Measurements from ENCODE around the gene CDH4. TPM values are rescaled to one million over a fixed set of nuclear protein-coding genes. Genes with fewer than 3 reads are reported as not detected.

The CDH4 gene
- total RNA-seq, 2 experiments from 2014 or later: 0.10 to 0.21 TPM

GRCh38 chr20:61877776-61878477, 625.9 kb downstream of the CDH4 start:
- Mint-ChIP-seq H3K4me1 (ENCODE audit: low read depth) (no peaks in the 10 kb centered on the region), H3K4me3 (no peak overlapping the region), H3K36me3 (no peaks in the 10 kb centered on the region), H3K27me3 (peaks cover 2% of the 10 kb centered on the region), H3K9me3 (no peaks in the 10 kb centered on the region), H3K27ac (no peak overlapping the region)
- ChIA-PET POLR2A (no interaction called here), CTCF (interaction anchor here (1.6 kb wide), 1 partner anchor 9 kb away, joined by 5 read pairs; no protein-coding TSS in a partner anchor)
- intact Hi-C loops (cut with micrococcal nuclease): no loop called here
- no peak for DNase-seq

DNA sequence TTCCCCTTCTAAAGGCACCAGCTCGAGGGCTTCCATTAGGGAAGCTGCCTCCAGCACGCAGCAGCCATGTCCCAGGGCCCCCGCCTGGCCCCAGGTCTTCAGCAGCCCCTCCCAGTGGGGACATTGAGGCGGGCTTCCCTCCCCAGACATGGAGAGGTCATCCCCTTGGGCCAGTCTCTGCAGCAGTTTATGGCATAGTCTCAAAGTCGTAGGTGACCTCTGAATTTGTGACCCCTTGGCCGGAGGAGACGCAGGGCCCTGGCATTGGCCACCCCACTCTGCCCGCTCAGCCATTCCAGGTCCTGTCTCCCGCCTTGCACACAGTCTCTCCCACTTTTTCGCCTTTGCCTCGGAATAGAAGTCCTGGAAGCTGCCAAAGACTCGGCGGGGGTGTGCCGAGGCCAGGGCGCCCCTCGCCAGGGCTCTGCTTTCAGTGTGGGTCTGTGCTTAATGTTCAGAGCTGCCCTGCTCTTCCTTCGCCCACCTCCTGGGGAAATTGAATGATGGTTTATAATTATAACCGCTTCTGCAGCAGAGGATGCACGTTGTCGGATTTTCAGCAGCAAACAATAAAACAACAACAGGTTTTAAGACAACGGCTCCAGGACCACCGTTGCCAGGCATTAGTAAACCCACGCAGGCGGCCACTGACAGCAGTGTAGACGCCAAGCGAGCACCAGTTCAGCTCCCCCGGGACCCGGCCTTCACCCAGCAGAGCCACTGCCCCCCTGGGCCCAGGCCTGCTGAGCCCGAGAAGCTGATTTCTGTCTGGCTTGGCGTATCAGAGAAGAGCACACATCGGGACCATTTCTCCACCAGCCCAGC, 626.6 kb downstream of the CDH4 start:
- POLR2A ChIA-PET: no interaction called here
- H3K27me3 Mint-ChIP-seq: peaks cover 7% of the 10 kb centered on the region
- H3K36me3 Mint-ChIP-seq: no peaks in the 10 kb centered on the region
- DNase-seq: no peak
- H3K27ac Mint-ChIP-seq: no peak overlapping the region
- H3K4me3 Mint-ChIP-seq: no peak overlapping the region
- CTCF ChIA-PET: no interaction called here
- no peaks in the 10 kb centered on the region for H3K4me1 Mint-ChIP-seq (ENCODE audit: low read depth)
- H3K9me3 Mint-ChIP-seq: no peaks in the 10 kb centered on the region
- intact Hi-C loops (cut with micrococcal nuclease): no loop called here

GRCh38 chr20:61879303-61879620, 627.2 kb downstream of the CDH4 start:
- peaks cover 8% of the 10 kb centered on the region for H3K27me3 Mint-ChIP-seq
- POLR2A ChIA-PET: no interaction called here
- H3K9me3 Mint-ChIP-seq: no peaks in the 10 kb centered on the region
- no peak overlapping the region for H3K27ac Mint-ChIP-seq
- intact Hi-C loops (cut with micrococcal nuclease): no loop called here
- no peaks in the 10 kb centered on the region for H3K36me3 Mint-ChIP-seq
- H3K4me1 Mint-ChIP-seq (ENCODE audit: low read depth): no peaks in the 10 kb centered on the region
- no peak overlapping the region for H3K4me3 Mint-ChIP-seq
- DNase-seq: no peak
- CTCF ChIA-PET: no interaction called here

DNA sequence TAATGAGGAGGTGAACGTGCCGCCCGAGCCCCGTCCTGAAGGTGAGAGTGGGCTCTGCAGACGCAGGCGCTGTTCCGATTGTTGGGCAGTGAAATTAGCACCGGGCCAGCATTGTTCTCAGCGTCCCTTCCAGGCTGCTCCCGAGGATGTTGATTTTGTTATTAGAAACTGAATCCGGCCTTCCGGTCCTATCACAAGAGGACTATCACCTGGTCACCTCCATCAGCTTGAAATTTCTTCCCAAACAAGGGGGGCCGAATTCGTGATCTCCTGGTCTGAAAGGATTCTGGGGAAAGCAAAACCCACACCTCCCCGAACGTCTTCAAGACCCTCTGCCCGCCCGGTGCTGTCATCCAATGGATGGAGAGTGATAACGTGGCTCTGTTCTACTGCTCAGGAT, 627.6 kb downstream of the CDH4 start:
- H3K36me3 Mint-ChIP-seq: no peaks in the 10 kb centered on the region
- no peaks in the 10 kb centered on the region for H3K4me1 Mint-ChIP-seq (ENCODE audit: low read depth)
- peaks cover 8% of the 10 kb centered on the region for H3K27me3 Mint-ChIP-seq
- no peak overlapping the region for H3K27ac Mint-ChIP-seq
- no peak overlapping the region for H3K4me3 Mint-ChIP-seq
- ChIA-PET CTCF (no interaction called here), POLR2A (no interaction called here)
- H3K9me3 Mint-ChIP-seq: no peaks in the 10 kb centered on the region
- intact Hi-C loops (cut with micrococcal nuclease): no loop called here
- DNase-seq: no peak

DNA sequence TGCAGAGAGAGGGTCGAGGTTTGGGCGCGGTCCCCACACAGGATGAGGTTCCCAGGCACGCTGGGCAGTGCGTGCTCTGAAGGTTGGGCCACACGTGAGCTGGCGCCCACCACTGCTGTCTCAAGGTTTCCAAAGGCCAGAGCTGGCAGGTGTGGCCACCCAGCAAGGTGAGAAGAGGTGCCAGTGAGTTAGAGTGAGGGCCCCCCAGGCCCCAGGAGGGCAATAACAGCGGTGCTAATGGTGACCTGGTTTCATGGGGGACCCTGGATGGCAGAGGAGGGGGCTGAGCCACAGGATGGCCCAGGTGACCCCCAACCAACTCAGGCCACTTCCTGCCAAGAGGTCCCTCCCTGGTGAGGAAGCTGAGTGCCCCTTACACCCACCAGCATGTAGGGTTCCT, 628.6 kb downstream of the CDH4 start:
- Mint-ChIP-seq H3K27me3 (peaks cover 8% of the 10 kb centered on the region), H3K4me3 (no peak overlapping the region), H3K27ac (no peak overlapping the region), H3K36me3 (no peaks in the 10 kb centered on the region), H3K4me1 (ENCODE audit: low read depth) (no peaks in the 10 kb centered on the region), H3K9me3 (no peaks in the 10 kb centered on the region)
- intact Hi-C loops (cut with micrococcal nuclease): no loop called here
- ChIA-PET CTCF (no interaction called here), POLR2A (no interaction called here)
- no peak for DNase-seq

GRCh38 chr20:61881416-61881815, 629.4 kb downstream of the CDH4 start:
- Mint-ChIP-seq H3K4me3 (no peak overlapping the region), H3K4me1 (ENCODE audit: low read depth) (no peaks in the 10 kb centered on the region), H3K27me3 (peaks cover 8% of the 10 kb centered on the region), H3K9me3 (no peaks in the 10 kb centered on the region), H3K27ac (no peak overlapping the region), H3K36me3 (no peaks in the 10 kb centered on the region)
- CTCF ChIA-PET: no interaction called here
- POLR2A ChIA-PET: no interaction called here
- intact Hi-C loops (cut with micrococcal nuclease): no loop called here
- no peak for DNase-seq

GRCh38 chr20:61881861-61882260, 629.8 kb downstream of the CDH4 start:
- intact Hi-C loops (cut with micrococcal nuclease): no loop called here
- POLR2A ChIA-PET: no interaction called here

DNA sequence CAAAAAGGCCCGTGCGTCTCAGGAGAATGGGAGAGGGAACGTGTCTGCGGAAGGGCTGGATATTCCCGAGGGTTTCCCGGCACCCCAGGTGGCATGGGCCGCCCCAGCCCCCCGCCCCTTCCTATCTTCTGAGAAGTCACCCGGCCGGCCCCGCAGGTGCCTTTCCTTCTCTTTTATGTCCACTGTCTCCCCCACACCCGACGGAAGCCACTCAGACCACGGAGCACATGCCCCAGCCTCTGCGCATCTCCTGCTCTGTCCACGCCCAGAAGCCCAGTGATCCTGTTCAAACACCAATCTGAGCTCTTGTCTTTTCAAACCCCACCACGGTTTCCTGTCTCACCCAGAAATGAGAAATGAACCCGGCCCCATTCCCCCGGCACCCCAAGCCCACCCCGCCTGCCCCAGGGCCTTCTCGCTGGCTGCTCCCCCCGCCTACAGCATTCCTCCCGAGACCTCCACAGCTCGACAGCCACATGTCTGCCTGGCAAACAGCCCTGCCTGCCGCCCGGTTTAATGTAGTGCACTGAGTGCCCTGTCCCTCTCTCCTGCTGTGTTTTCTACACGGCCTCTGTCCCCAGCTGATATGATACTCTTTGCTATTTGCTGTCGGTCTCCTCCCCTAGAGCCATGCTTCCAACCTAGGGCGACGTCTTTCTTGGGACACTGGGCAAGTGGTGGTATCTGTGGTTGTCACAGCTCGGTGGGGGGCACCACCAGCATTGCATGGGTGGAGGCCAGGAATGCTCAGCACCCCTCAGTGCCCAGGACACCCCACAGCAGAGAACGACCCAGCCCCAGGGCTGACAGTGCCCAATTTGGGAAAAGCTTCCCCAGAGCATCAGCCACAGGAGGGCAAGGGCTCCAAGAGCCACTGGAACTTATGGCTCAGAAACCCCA, 630.9 kb downstream of the CDH4 start:
- peaks cover 2% of the 10 kb centered on the region for H3K4me1 Mint-ChIP-seq (ENCODE audit: low read depth)
- CTCF ChIA-PET: no interaction called here
- no peak overlapping the region for H3K4me3 Mint-ChIP-seq
- H3K27me3 Mint-ChIP-seq: peaks cover 8% of the 10 kb centered on the region
- DNase-seq: no peak
- no peaks in the 10 kb centered on the region for H3K36me3 Mint-ChIP-seq
- no peak overlapping the region for H3K27ac Mint-ChIP-seq
- POLR2A ChIA-PET: no interaction called here
- no peaks in the 10 kb centered on the region for H3K9me3 Mint-ChIP-seq
- intact Hi-C loops (cut with micrococcal nuclease): no loop called here

More at GRCh38 chr20:61881861-61882260, 629.8 kb downstream of the CDH4 start:
- H3K9me3 Mint-ChIP-seq: no peaks in the 10 kb centered on the region
- no peak overlapping the region for H3K4me3 Mint-ChIP-seq
- CTCF ChIA-PET: no interaction called here
- no peak overlapping the region for H3K27ac Mint-ChIP-seq
- no peaks in the 10 kb centered on the region for H3K4me1 Mint-ChIP-seq (ENCODE audit: low read depth)
- no peaks in the 10 kb centered on the region for H3K36me3 Mint-ChIP-seq
- no peak for DNase-seq
- H3K27me3 Mint-ChIP-seq: peaks cover 8% of the 10 kb centered on the region

- Mint-ChIP-seq H3K4me1 (ENCODE audit: low read depth) (peaks cover 2% of the 10 kb centered on the region), H3K27ac (no peak overlapping the region), H3K36me3 (no peaks in the 10 kb centered on the region), H3K9me3 (no peaks in the 10 kb centered on the region), H3K4me3 (no peak overlapping the region), H3K27me3 (peaks cover 8% of the 10 kb centered on the region)
- no peak for DNase-seq
- CTCF ChIA-PET: no interaction called here
- intact Hi-C loops (cut with micrococcal nuclease): no loop called here
- POLR2A ChIA-PET: no interaction called here
These were observed 631.9 kb downstream of the CDH4 start for GRCh38 chr20:61883857-61884393.

DNA sequence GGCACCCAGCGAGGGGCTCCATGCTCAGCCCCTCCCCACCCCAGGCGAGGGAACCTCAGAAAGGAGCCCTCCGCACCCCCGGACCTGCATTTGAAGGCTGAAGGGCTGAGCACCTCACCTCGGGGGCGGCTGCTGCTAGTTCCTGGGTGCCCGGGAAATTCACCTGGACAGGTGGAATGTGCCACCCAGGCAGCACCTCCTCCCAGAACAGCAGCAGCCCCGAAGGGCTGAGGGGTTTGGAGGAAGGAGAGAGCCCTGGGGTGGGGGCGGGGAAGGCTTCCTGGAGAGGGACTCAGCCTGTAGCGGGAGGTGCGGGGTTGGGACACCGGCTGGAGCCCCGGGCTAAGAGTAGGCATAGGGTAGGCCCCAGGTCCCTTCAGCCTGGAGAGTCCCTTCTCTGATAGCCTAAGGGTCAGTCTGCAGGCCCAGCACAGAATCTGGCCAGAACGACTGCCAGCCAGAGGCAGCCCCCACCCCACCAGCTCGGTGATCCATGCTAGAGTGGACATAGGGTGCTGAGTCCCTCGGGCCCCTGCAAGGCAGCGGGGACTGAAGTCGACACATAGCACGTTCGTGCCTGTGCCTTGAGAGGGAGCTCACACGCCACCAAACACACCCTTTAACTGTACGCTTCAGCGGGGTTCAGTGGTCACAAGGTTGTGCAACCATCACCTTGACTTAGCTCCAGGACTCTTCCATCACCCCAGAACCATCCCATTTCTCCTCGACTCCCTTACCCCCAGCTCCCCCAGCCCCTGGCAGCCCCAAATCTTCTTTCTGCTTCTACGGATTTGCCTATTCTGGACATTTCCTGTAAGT, 632.7 kb downstream of the CDH4 start:
- Mint-ChIP-seq H3K4me1 (ENCODE audit: low read depth) (peaks cover 2% of the 10 kb centered on the region), H3K27me3 (peaks cover 8% of the 10 kb centered on the region), H3K4me3 (no peak overlapping the region), H3K27ac (no peak overlapping the region), H3K9me3 (no peaks in the 10 kb centered on the region), H3K36me3 (no peaks in the 10 kb centered on the region)
- DNase-seq: no peak
- POLR2A ChIA-PET: no interaction called here
- intact Hi-C loops (cut with micrococcal nuclease): loop anchor here (5.0 kb wide), 1 partner anchor 287 kb away; no protein-coding TSS in a partner anchor
- CTCF ChIA-PET: interaction anchor here (1.1 kb wide), 1 partner anchor 9 kb away, joined by 3 read pairs; no protein-coding TSS in a partner anchor

GRCh38 chr20:61885759-61886715, 634.0 kb downstream of the CDH4 start:
- intact Hi-C loops (cut with micrococcal nuclease): loop anchor here (5.0 kb wide), 1 partner anchor 289 kb away; no protein-coding TSS in a partner anchor
- POLR2A ChIA-PET: no interaction called here
- no peaks in the 10 kb centered on the region for H3K36me3 Mint-ChIP-seq
- DNase-seq: no peak
- no peak overlapping the region for H3K4me3 Mint-ChIP-seq
- no peak overlapping the region for H3K27ac Mint-ChIP-seq
- H3K27me3 Mint-ChIP-seq: peaks cover 8% of the 10 kb centered on the region
- peaks cover 2% of the 10 kb centered on the region for H3K4me1 Mint-ChIP-seq (ENCODE audit: low read depth)
- no peaks in the 10 kb centered on the region for H3K9me3 Mint-ChIP-seq
- CTCF ChIA-PET: interaction anchor here (1.1 to 2.2 kb wide), 3 partner anchors 8 to 1828 kb away, joined by 3 to 8 read pairs (median 6); no protein-coding TSS in a partner anchor
